OCI-LY7 (cell line): ENCODE data around the gene MIDN. TPM values are rescaled to one million over a fixed set of nuclear protein-coding genes. Genes with fewer than 3 reads are reported as not detected.

Source experiments
- BruUV-seq: library from RNA; stranded (reverse); fragments of 400-500 nt; replicated peaks from 2 replicates; lab custom pipeline; 2021; lab: Mats Ljungman, UMichigan
- CTCF ChIA-PET: fragments of 300-600 bp; sonication (Branson Sonifier 250); formaldehyde crosslinking; loops from one replicate; lab custom pipeline; 2022; ENCODE audit warnings: antibody characterized with exemption; ENCODE audit not compliant: unreplicated experiment; lab: Charles Lee
- POLR2A ChIA-PET: fragments of 300-600 bp; sonication (Branson Sonifier 250); formaldehyde crosslinking; loops from one replicate; lab custom pipeline; 2022; ENCODE audit warnings: antibody characterized with exemption; lab: Charles Lee
- DNase-seq: peaks from one replicate; pipeline ENCODE4 v3.0.0-alpha.2; 2015; ENCODE audit warnings: low spot score
- H2AFZ ChIP-seq: fragments of 200-600 bp; sonication (generic), shearing (Covaris generic); 2 replicates; pipeline ENCODE4 v1.6.1; 2014; ENCODE audit warnings: mild to moderate bottlenecking, antibody characterized with exemption, low read length, moderate library complexity
- H3K27ac ChIP-seq: fragments of 200-600 bp; sonication (generic); 2 replicates; pipeline ENCODE4 v1.5.1; 2014; ENCODE audit warnings: mixed run types, low read depth, mild to moderate bottlenecking, moderate library complexity, low read length, inconsistent platforms; ENCODE audit not compliant: poor library complexity, severe bottlenecking
- H3K36me3 ChIP-seq: fragments of 200-600 bp; sonication (generic); 2 replicates; pipeline ENCODE4 v1.6.1; 2014; ENCODE audit warnings: mild to moderate bottlenecking, antibody characterized with exemption, low read length, moderate library complexity, mixed read lengths; ENCODE audit not compliant: insufficient read depth
- H3K4me1 ChIP-seq: fragments of 200-600 bp; sonication (generic); 2 replicates; pipeline ENCODE4 v1.5.1; 2014; ENCODE audit warnings: mild to moderate bottlenecking, low read length; ENCODE audit not compliant: insufficient read depth, poor library complexity, severe bottlenecking
- H3K4me2 ChIP-seq: fragments of 200-600 bp; sonication (generic); 2 replicates; pipeline ENCODE4 v1.6.1; 2014; ENCODE audit warnings: mild to moderate bottlenecking, low read length
- H3K4me3 ChIP-seq: fragments of 200-600 bp; sonication (generic); 2 replicates; pipeline ENCODE4 v1.5.1; 2014; ENCODE audit warnings: mild to moderate bottlenecking, low read depth, low read length; ENCODE audit not compliant: poor library complexity, severe bottlenecking
- H3K79me2 ChIP-seq: fragments of 200-600 bp; sonication (generic); 2 replicates; pipeline ENCODE4 v1.6.1; 2016; ENCODE audit warnings: low read depth, mild to moderate bottlenecking, low read length, moderate library complexity, mixed read lengths; ENCODE audit not compliant: insufficient read depth
- H3K9me2 ChIP-seq: fragments of 200-600 bp; sonication (generic); 2 replicates; pipeline ENCODE4 v1.6.1; 2016; ENCODE audit warnings: mild to moderate bottlenecking, low read length, mixed read lengths; ENCODE audit not compliant: insufficient read depth
- H3K9me3 ChIP-seq: fragments of 200-600 bp; sonication (generic); 2 replicates; pipeline ENCODE4 v1.6.1; 2014; ENCODE audit warnings: mild to moderate bottlenecking, mixed run types, low read length, mixed read lengths
- H4K20me1 ChIP-seq: fragments of 200-600 bp; sonication (generic); 2 replicates; pipeline ENCODE4 v1.6.1; 2014; ENCODE audit warnings: mild to moderate bottlenecking, antibody characterized with exemption, low read length, moderate library complexity, mixed read lengths; ENCODE audit not compliant: insufficient read depth
- EZH2phosphoT487 ChIP-seq: fragments of 200-600 bp; sonication (generic); IDR thresholded peaks from 2 replicates; pipeline ENCODE4 v1.6.1; 2018; ENCODE audit warnings: low read depth, borderline replicate concordance, mild to moderate bottlenecking, mixed run types, antibody characterized with exemption, low read length, moderate library complexity, mixed read lengths
- intact Hi-C: fragments of 100-400 bp; cut with micrococcal nuclease; formaldehyde crosslinking; loops from one replicate; pipeline ENCODE4 v1.10.0; 2022; ENCODE audit not compliant: unreplicated experiment
- total RNA-seq, 2 experiments: library from RNA; depleted of rRNA in 1 of 2; stranded (reverse); fragments of >200 nt in 1 of 2; shearing (Covaris generic) in 1 of 2; gene quantifications; 2 replicates each; pipeline ENCODE4 v1.2.3, GENCODE V29; 2014 to 2022
- TF ChIP-seq, protein P1 (sequence below): fragments of 200-600 bp; sonication (generic); conservative IDR thresholded peaks from 2 replicates; pipeline ENCODE4 v1.5.1; 2014; ENCODE audit warnings: mild to moderate bottlenecking, antibody characterized with exemption, low read length, moderate library complexity, mixed read lengths

MIDN gene
- total RNA-seq, 2 experiments from 2014 or later: 20.3 to 70.9 TPM

DNA sequence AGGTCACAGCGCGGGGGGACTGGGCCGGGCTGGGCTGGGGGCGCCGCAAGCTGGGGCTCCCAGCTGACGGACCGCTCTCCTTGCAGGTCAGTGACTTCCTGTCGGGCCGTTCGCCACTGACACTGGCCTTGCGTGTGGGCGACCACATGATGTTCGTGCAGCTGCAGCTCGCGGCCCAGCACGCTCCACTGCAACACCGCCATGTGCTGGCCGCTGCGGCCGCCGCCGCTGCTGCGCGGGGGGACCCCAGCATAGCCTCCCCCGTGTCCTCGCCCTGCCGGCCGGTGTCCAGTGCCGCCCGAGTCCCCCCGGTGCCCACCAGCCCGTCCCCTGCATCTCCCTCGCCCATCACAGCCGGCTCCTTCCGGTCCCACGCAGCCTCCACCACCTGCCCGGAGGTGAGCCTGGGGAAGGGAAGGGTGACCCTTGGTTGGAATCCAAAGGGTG lies 5.7 kb downstream of the MIDN start:
- BruUV-seq: no TSS peak
- no peak for DNase-seq
- CTCF ChIA-PET: no interaction called here
- TF ChIP-seq EZH2phosphoT487: no peak
- TF ChIP-seq, protein P1, sequence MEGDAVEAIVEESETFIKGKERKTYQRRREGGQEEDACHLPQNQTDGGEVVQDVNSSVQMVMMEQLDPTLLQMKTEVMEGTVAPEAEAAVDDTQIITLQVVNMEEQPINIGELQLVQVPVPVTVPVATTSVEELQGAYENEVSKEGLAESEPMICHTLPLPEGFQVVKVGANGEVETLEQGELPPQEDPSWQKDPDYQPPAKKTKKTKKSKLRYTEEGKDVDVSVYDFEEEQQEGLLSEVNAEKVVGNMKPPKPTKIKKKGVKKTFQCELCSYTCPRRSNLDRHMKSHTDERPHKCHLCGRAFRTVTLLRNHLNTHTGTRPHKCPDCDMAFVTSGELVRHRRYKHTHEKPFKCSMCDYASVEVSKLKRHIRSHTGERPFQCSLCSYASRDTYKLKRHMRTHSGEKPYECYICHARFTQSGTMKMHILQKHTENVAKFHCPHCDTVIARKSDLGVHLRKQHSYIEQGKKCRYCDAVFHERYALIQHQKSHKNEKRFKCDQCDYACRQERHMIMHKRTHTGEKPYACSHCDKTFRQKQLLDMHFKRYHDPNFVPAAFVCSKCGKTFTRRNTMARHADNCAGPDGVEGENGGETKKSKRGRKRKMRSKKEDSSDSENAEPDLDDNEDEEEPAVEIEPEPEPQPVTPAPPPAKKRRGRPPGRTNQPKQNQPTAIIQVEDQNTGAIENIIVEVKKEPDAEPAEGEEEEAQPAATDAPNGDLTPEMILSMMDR: no peak
- Histone ChIP-seq H3K9me3 (no peaks in the 10 kb centered on the region), H4K20me1 (0 out of 2 replicates have a peak, but pooled peaks cover 7% of the 10 kb centered on the region), H3K79me2 (peaks cover 45% of the 10 kb centered on the region; the same call in 1 of the 2 replicates), H3K27ac (no peak overlapping the region), H3K4me3 (no peak overlapping the region), H3K4me1 (peaks cover 44% of the 10 kb centered on the region), H3K4me2 (no peak overlapping the region), H3K36me3 (peaks cover 78% of the 10 kb centered on the region), H3K9me2 (no peaks in the 10 kb centered on the region), H2AFZ (no peak overlapping the region)
- intact Hi-C loops: no loop called here
- POLR2A ChIA-PET: interaction anchor here (1.7 kb wide), 1 partner anchor 15 kb away, joined by 13 read pairs; the partner anchor contains the start of gene CIRBP

DNA sequence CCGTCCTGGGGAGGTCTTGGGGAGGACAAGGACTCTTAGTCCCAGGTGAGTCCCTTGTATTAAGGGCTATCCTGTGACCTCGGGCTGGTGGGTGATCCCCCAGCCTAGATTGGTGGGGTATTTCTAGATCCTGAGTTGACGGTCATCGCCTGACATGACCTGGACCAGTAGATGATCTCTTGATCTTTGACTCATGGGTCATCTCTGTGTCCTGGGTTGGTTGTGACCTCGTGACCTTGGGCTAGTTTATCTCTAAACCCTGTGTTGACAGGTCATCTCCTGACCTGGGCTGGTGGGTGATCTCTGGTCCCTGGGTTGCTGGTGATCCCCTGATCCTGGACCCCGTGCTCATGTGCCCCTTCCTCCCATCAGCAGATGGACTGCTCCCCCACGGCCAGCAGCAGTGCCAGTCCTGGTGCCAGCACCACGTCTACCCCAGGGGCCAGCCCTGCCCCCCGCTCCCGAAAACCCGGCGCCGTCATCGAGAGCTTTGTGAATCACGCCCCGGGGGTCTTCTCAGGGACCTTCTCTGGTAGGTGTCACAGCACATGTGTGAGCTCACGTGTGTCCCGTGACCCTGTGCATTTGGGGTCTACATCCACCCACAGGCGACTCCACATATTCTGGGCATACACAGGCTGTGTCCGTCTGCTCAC lies 6.3 kb downstream of the MIDN start:
- Histone ChIP-seq H2AFZ (no peak overlapping the region), H3K27ac (no peak overlapping the region), H4K20me1 (0 out of 2 replicates have a peak, but pooled peaks cover 7% of the 10 kb centered on the region), H3K4me1 (peaks cover 50% of the 10 kb centered on the region), H3K9me2 (no peaks in the 10 kb centered on the region), H3K9me3 (no peaks in the 10 kb centered on the region), H3K36me3 (peaks cover 78% of the 10 kb centered on the region), H3K79me2 (peaks cover 45% of the 10 kb centered on the region; the same call in 1 of the 2 replicates), H3K4me2 (no peak overlapping the region), H3K4me3 (no peak overlapping the region)
- no TSS peak for BruUV-seq
- intact Hi-C loops: no loop called here
- TF ChIP-seq, protein P1: no peak
- no peak for TF ChIP-seq EZH2phosphoT487
- DNase-seq: no peak
- POLR2A ChIA-PET: no interaction called here
- CTCF ChIA-PET: no interaction called here
